ENCODE measurements around the gene ZDHHC18.
"Not testable (repeated sequence)": the region's sequence is repeated elsewhere in the genome, so short reads cannot be mapped to it uniquely, and the experiment has no call there.

The ZDHHC18 gene

GRCh38 chr1:26791626-26792025 is 34.9 kb upstream of the ZDHHC18 start:
- DNase-seq (ENCODE audit: low read depth, low spot score), result no peak

GRCh38 chr1:26792924-26793323 is 33.6 kb upstream of the ZDHHC18 start:
- no peak for DNase-seq (ENCODE audit: low read depth, low spot score)

- no peak for DNase-seq (ENCODE audit: low read depth, low spot score)
These were observed 32.1 kb upstream of the ZDHHC18 start for GRCh38 chr1:26794391-26794790.

GRCh38 chr1:26797627-26798026 is 28.9 kb upstream of the ZDHHC18 start:
- no peak for DNase-seq (ENCODE audit: low read depth, low spot score)

- DNase-seq (ENCODE audit: low read depth, low spot score), result no peak
These were observed 26.9 kb upstream of the ZDHHC18 start for GRCh38 chr1:26799479-26800142.

GRCh38 chr1:26803932-26804331 is 22.6 kb upstream of the ZDHHC18 start:
- not testable (repeated sequence) for DNase-seq (ENCODE audit: low read depth, low spot score)

GRCh38 chr1:26810105-26810504 is 16.4 kb upstream of the ZDHHC18 start:
- not testable (repeated sequence) for DNase-seq (ENCODE audit: low read depth, low spot score)

- DNase-seq (ENCODE audit: low read depth, low spot score), result no peak
These were observed 15.4 kb upstream of the ZDHHC18 start for GRCh38 chr1:26811057-26811456.

GRCh38 chr1:26811708-26812107 is 14.8 kb upstream of the ZDHHC18 start:
- no peak for DNase-seq (ENCODE audit: low read depth, low spot score)

GRCh38 chr1:26814377-26814776 is 12.1 kb upstream of the ZDHHC18 start:
- no peak for DNase-seq (ENCODE audit: low read depth, low spot score)

- DNase-seq (ENCODE audit: low read depth, low spot score), result no peak
These were observed 11.6 kb upstream of the ZDHHC18 start for GRCh38 chr1:26814893-26815292.

- DNase-seq (ENCODE audit: low read depth, low spot score), result no peak
These were observed 5.7 kb upstream of the ZDHHC18 start for GRCh38 chr1:26820784-26821269.

GRCh38 chr1:26822737-26823395 is 3.6 kb upstream of the ZDHHC18 start:
- DNase-seq (ENCODE audit: low read depth, low spot score), result no peak

GRCh38 chr1:26824731-26825130 is 1.8 kb upstream of the ZDHHC18 start:
- DNase-seq (ENCODE audit: low read depth, low spot score), result no peak

GRCh38 chr1:26827106-26827604 is 667 bp downstream of the ZDHHC18 start:
- DNase-seq (ENCODE audit: low read depth, low spot score), result no peak

GRCh38 chr1:26827663-26828062 is 1.2 kb downstream of the ZDHHC18 start:
- DNase-seq (ENCODE audit: low read depth, low spot score), result no peak

GRCh38 chr1:26828411-26828991 is 2.0 kb downstream of the ZDHHC18 start:
- no peak for DNase-seq (ENCODE audit: low read depth, low spot score)

GRCh38 chr1:26829184-26829911 is 2.9 kb downstream of the ZDHHC18 start:
- no peak for DNase-seq (ENCODE audit: low read depth, low spot score)

- no peak for DNase-seq (ENCODE audit: low read depth, low spot score)
These were observed 4.6 kb downstream of the ZDHHC18 start for GRCh38 chr1:26831059-26831458.

- DNase-seq (ENCODE audit: low read depth, low spot score), result no peak
These were observed 5.2 kb downstream of the ZDHHC18 start for GRCh38 chr1:26831546-26832248.

- no peak for DNase-seq (ENCODE audit: low read depth, low spot score)
These were observed 5.9 kb downstream of the ZDHHC18 start for GRCh38 chr1:26832249-26832960.
